ENCODE measurements around the gene IDH3A. TPM values are rescaled to one million over a fixed set of nuclear protein-coding genes. Genes with fewer than 3 reads are reported as not detected.

IDH3A gene
- polyA plus RNA-seq, 12 donors, result 33.5 to 66.0 (median 38.7) TPM; not detected in 1

DNA sequence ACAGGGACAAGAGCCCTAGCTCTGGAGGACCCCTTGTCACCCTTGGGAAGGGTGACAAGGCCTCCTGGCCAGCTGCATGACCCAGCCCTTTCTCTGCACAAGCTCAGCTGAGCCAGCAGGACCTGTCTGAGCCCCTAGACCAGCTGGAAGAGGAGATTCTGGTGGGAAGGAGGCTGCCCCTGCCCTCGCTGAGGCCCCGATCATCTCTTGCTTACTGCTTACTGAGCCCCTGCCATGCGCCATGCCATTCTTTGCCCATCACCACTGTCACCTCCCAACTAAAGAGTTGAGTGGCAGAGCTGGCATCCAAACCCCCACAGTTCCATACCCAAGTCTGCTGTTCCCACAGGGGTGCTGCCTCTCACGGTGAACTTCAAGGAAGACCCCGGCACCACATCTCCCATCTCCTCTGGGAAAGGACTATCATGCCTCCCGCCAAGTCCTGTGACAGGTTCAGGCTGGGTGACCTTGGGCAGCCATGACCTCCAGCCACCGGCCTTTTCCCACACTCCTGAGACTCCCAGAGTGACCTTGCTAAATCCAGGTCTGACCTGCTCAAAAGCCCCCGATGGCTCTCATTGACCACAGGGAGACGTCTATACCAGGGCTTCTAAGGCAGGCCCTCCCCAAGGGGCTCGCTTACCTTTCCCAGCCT is 51.2 kb downstream of the IDH3A start:
- DNase-seq, result no peak

DNA sequence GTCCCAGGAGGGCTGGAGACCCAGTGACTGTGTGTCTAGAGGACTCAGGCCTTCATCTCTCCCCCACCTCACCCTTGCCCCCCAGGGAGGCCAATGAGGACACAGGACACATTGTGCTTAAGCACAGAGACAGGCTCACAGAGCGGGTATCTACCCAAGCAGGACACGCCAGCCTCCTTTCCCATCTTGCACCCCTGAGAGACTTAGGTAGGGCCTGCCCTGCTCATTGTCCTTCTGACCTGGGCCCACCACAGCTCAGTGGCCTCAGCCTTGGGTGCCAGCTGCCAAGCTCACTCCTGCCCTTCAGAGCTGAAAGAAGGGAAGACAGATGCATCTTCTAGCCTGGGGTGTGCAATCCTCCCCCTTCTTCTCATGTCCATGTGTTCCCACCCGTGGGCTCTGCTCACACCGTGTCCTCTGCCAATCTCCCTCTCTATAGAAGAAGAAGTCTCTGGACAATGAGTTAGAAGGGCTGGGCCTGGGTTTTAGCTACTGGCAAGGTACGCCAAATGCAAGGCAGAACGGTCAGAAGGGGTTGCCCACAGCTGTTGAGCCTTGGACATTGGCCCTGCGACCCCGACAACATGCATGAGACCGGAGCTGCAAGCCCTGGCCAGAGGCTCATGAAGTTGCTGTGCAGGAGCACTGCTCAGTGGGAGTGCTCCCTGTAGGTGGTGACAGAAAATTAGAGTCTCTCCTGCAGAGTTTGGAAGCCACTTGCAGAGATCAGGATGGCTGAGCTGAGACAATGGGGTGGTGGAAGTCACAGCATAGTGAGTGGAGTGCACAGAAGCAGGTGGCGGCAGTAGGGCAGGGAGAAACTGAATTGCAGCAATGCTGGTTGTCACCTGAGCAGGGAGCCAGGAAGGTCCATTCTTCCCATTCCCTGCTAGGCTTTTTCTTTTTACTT is 52.4 kb downstream of the IDH3A start:
- no peak for DNase-seq

DNA sequence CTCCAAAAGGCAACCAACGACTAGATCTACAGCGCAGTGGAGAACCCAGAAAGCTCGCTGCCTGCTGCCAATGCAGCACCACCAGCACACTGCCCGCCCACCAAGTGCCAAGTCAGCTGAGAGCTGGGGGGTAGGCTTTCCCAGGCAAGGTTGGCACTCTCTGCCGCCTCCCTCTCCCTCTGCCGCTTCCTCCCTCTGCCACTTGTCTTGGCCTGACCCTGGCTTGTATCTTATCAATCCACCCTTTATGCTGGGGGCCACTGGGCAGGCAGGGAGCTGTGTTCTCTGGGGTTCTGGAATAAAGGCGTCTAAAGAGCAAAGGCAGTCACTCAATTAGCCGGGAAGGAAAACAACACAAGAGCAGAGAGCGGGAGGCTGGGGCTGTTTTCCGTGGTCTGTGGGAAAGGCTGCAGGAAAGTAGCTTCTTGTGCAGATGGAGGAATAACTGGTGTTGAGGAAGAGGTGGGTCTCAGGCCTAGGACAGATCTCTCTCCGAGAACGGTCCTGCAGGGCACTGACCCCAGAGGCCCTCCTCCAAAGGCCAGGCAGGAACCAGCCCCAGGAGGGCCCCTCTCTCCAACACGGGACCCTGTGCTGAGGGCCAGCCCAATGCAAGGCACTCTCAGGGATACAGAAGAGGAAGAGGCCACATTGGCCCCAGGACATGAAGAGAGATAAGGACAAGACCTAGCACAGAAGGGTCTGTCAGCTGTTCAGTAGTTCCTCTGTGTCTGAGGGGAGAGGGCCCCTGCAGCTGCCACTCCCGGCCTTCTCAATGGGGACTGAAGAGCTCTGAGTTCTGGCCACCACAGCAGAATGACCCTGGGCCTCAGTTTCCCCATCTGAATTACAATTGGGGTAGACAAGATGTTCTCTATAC is 54.4 kb downstream of the IDH3A start:
- DNase-seq, result no peak

DNA sequence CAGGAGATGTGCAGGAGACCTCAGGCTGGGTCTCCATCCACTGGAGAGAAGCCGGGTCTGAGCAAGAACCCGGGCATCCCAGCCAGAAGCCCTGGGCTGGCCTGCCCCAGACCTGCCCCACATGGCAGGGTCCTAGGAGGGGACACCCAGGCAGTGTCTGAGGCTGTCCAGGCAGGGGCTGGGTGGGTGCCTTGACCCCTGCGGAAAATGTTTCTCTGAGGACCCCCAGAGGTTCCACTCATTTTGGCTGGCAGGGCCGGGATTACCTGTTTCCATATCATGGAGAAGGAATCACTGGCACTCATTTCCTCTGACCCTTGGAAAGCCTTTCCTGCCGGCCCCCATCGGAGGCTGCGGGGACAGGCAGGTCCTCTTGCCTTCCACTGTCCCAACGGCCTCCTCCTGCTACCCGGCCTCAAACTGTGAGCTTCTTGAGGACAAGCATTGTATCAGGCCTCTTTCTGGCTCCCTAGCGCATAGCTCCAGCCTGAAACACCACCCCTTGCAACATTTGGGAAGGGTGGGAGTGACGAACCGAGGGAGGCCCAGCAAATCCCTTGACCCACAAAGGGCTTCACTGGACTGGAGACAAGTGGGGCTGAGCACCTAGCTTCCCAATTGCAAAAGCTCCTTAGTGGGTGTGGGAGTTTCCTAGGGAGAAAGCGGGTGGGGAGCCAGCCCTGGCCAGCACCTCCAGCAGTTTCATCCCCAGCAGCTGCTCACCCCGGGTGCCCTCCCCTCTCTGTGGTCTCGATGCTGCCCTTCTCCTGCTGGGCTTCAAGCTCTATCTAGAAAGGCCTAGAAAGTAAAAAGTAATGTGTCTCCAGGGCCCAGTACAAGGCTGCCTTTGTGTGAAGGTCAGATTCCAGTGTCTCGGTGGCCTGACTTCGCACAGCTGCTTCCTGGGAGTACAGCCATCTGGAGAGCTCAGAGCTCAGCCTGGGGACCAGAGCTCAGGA is 55.5 kb downstream of the IDH3A start:
- peak; percentile 30 for DNase-seq

DNA sequence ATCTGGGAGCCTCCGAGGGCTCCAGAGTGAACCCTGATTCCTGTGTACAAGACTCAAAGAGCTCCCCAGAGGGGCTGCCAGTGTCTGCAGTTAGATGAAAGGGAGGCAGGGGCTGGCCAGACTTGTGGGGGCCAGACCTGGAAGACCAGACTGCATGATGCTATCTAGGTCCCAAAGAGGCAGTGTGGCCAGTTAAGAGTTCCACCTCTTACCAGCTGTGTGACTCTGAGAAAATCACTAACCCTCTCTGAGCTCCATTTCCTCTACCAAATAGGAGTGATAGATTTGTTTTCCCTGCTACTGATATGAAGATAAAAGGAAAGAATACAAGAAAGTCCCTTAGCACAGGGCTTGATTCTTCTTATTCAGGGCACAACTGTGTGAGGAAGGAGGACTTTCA is 56.2 kb downstream of the IDH3A start:
- no peak for DNase-seq

DNA sequence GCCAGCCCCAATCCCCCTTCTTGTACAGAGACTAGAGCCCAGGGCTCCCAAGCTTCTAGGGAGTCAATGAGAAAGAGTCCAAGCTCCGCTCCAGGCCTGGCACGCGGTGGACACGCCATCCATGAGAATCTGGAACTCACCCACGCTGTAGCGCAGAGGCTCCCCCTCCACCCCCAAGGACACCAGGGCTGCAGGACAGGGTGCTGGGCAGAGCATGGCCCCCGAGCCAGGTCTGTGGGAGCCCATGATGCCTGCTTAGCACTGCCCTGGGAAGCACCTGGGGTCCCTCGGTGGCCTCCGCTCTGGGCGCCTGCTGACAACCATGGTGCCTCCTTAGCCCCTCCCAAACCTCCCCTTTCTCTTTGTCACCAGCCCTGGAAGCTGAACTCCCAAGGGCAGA is 56.7 kb downstream of the IDH3A start:
- DNase-seq, result no peak

DNA sequence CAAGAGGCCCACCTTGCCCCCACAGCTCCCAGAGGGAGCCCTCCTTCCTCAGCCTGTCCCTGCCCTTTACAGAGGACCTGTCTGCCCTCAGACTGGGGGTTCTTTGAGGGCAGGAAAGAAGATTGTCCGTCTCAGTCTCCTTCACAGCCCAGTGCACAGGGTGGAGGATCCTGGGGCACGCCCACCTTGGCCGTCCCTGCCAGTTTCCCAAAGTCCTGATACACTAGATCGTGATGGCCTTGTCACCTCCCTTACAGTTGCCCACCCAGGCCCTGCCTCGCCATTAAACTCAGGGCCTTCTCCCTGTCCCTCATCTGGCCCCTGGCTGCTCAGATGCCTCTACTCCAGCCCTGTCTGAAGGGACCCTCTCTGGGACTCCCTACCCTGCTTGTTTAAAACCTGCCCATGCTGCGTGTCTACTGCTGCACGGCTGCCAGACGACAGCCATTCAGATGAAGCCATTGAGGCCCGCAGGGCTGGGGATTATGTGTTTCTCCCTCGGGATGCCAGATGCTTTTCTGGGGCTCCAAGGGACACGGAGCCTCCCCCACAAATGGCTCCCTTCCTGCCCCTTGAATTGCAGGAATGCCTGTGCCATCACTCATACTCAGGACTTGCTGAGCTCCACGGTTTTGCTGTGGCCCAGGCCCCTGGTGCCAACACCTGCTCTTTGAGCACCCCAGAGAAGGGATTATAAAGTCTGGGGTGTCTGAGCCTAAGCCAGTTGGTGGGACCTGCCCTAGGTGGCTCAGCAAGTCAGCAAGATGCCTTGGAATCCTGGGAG is 57.4 kb downstream of the IDH3A start:
- no peak for DNase-seq

DNA sequence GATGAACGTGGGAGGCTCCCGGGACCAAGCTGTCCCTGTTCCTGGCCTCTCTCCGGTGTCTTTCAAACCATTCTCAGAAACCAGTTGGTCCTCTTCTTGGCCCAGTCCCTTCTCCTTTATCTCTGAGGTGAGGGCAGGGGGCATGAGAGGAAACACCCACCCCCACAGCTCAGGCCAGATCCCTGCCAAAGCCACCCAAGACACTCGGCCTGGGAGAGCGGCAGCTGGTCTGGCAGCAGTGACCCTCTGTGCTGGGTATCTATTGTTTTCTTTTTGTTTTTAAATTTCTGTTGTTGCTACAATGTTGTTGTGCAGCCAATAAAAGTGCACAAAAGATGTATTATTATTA is 57.9 kb downstream of the IDH3A start:
- no peak for DNase-seq

DNA sequence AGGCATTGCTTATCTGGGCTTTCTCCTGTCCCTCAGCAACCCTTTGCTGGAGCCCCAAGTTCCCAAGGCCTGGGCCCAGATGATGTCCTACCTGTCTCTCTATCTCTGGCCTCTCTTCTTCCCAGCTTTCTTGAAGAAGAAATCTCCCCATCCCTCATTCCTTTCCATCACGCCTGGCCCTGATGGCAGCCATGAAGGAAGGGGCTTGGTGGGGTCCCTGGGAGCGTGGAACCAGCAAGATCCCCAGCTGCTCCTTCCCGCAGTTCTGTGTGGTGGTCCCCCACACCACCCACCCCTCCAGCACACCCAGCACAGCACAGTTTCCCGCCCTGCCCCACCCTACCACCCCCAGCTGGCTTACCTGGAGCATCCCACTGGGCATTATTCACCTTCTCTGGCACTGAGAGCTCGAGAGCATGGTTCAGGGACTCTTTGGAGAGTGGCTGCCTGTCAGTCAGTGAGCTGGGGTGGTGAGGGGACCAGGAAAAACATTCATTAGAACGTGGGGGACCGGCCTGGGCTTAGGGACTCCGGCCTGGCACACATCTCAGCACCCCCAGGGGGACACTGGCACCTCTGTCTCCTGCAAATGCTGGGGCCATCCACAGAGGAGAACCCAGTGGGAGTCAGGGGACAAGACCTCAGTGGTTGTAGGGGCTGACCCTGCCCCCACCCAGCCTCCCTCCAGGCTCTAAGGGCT is 58.6 kb downstream of the IDH3A start:
- no peak for DNase-seq

DNA sequence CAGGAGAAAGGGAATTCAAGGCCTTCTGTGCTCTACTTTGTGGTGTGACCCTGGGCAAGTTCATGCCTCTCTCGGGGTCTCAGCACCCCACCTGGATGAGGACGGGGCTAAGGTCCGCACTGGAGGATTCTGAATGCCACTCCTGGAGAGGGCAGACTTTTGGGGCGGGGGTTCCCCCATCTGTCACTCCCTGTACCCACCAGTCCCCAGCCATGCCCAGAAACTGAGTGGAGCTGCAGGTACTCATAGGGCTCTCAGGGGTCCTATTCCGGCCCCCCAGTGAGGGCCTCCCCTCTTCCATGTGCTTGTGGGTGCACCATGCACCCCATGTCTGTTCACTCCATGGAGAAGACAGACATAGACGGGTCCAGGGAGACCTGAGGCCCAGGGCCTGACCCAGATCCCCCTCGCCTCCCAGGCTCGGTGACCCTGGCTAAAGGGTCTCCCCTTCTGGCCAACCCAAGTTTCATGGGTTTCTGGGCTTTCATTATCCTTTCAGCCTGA is 59.2 kb downstream of the IDH3A start:
- DNase-seq, result no peak

DNA sequence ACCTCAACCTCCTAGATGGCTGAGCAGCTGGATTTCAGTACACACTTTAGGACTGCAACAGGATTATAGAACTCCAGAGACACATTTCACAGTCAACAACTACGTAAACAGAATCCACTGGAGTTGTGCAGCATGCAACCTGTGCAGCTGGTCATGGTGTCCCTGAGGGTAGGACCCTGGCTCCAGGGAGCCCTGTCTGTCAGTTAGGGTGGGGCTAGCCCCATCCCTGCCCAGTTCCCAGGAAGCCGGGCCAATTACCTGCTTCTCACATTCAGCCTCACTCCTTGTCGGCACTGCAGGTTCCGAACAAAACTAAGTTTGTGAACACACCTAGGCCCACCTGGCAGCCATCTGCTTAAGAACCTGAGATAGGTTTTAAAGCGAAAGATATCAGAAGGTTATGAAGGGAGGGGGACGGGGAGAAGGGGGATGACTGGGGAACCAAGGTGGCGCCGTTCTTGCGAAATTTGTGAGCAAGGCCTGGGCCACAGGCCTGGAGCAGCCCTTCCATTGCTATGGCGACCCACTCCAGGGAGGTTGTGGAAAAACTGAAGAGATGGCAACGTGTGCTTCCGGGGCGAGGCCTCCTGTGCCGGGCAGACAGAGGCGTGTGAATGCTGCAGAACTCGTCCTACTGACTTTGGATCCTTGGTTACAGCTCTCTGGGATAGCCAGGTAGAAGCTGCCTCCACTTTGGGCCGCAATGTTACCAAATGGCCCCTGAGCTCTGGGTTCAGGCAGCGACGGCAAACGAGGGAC is 59.9 kb downstream of the IDH3A start:
- DNase-seq, result no peak

DNA sequence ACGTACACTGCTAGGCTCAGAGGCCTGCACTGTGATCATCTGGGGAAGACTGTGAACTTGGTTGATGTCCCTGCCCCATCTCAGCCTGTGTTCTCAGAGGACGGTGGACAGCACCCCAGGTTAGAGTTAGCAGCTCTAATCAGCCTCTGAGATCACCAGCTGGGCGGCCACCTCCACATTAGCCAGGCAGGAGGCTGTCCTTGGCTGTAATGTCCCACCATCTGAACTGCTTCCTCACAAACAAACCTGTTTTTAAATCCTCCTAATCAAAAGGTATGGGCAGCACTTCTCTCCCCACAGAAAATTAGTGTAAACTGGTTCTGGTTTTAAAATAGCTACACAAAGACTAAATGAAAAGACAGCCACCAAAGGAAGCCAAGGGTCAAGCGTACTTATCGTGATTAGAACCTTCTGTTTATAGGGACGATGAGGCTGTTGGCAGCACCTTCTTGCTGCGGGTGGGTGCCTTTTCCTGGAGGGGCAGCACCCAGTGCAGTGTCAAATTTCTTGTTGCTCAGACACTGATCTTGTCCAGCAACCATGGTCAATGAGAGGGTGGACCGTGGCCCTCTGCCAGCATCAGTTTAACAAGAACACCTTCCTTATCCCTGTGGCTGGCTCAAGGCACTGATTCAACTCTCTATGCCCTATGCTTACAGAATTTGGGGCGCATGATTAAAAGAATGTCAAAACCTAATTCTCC is 60.6 kb downstream of the IDH3A start:
- no peak for DNase-seq

DNA sequence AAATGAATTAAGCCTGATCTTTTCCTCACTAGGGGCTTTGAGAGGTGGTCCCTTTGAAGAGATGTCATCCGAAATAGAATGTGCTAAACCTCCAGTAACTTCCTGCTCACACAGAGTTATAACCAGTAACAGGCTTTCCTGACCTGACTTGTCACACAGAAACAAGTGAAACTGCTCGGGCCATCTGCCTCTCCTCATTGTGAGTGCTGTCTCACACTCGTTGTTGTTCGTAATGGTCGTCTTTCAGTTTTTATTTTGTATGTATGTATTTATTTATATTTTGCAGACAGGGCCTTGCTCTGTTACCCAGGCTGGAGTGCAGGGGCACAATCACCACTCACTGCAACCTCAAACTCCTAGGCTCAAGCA is 61.2 kb downstream of the IDH3A start:
- no peak for DNase-seq

DNA sequence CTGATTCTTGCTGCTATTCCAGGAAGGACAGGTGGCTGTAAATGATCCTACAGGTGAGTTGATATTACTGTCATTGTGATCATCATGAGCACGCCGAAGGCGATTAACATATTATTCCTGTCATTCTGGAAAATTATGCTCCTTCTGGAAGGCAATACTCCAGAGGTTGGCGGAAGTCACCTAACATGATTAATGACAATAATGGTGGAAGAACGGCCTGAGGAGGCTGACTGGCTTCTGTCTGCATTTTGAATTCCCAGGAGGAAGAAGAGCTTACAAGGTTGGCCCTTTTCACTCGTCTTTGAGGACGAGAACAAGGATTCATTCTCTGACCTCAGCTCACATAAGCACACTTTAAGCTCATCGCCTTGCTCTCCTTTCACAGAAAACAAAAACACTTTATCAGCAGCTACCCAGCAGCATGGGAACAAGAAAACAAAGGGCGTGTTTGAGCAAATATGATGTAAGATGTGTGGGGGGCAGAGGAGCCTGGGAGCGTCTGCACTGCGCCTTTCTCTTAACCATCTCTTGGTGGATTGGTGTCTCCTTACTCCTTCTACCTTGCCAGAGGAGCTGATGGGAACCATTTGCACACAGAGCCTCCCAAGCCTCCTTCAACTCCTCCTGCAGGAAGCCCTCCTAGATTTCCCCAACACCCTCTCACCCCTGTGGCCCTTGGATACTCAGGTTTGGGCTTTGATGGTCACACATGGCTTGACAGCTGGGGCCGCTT is 62.2 kb downstream of the IDH3A start:
- DNase-seq, result no peak

DNA sequence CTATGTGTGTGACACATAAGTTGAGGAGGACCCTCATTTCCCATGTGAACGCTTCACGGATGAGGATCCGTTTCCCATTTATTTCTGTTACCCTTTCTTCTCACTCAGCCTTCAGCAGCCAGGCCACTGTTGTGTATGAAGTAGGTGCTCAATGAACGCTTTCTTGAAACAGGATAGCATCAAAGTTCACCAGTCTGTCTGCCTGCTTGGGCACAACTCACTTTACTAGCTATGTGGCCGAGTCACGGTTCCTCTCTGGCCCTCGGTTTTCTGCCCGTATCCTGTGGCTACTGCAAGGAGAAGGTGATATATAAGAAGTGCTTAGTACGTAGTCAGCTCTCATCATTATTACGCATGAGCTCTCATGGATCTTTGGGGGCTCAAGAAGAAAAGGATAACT is 62.8 kb downstream of the IDH3A start:
- DNase-seq, result no peak

DNA sequence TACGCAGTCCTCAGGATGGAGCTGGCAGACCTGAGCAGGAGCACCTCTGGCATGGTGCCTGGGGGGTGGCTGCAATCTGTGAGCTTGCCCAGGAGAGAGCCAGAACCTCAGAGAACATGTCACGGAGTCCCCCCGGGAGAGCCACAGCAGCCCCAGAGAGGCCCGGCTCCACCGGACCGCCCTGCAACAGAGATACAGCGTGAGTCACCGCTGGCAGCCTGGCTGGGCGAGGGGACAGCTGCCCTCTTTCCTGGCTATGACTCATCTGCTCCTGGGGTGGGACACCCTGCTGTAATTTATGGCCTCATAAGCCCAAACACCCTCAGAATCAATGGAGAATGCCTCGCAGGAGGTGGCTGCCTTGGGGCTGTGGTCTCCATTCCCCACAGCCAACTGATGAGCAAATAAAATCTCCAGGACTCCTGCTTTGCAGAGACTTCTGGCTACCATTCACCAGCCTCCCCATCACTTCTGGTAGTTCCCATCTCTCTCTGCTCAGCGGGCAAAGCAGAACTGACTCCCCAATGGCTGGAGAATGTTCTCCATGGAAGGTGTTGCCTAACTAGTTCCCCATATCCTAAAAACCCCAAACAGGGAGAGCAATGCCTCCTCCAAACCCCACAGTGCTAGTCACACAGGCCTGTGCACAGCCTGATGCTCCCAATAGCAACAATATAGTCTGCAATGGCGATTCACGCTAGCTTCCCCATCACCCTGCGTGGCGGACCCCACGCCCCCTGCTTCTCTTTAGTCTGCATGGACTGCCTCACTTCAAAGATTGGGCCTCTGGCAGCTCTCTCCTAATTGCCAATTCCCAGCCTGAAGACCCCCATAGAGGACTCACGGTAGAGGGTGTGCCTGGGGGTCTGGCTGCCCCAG is 63.6 kb downstream of the IDH3A start:
- DNase-seq, result peak; percentile 30

DNA sequence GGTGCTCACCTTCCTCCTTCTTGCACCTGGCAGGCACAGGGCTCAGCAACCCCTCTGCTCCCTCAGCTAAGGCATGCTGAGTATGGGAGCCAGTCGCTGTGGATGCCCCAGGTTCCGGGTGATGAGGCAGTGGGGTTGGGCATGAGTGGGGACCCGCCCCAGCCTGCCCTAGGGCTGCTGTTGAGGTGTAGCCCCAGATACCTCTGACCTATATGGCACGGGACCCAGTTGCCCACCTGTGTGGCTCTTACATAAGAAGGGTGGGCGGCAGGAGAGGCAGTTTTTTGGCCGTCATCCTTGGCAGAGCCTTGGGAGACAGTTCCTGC is 64.2 kb downstream of the IDH3A start:
- DNase-seq, result no peak
